ENCODE measurements around the gene RERE.

Gene RERE

DNA sequence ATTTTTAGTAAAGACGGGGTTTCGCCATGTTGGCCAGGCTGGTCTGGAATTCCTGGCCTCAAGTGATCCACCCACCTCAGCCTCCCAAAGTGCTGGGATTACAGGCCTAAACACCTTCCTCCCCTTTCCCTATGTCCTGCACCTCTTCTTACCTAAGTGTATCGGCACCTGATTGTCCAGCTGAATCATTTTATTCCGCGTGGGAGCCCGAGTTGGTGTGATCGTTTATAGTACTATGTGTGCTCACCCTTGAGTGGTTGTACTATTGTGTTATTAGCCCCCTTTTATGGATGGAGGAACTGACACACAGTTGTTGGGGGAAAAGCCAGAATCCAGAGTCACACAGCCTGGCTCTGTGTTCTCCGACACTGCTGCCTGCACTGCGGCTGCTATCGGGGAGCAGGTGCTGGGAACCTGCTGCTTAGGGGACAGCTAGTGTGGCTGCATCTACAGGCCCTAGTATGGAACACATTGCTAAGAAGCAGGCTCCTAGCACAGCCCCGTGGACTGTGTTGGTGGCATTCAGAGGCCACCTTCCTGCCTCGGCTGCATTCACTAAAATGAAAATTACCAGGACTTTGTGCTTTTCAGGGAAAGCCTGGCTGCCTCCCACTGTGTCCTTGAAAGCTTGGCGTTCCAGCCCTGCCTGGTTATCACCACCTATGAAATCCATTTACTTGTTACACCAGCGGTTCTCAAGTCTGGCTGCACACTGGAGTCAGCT is 39.4 kb upstream of the RERE start:
- POLR2A ChIA-PET: interaction anchor here (0.7 to 1.1 kb wide), 3 partner anchors 15 to 21 kb away, joined by 3 to 4 read pairs (median 3); partner anchors contain the start of gene ENO1
- CTCF ChIA-PET: interaction anchor here (1.0 to 7.1 kb wide), 5 partner anchors 8 to 245 kb away, joined by 3 to 47 read pairs (median 5); no protein-coding TSS in a partner anchor
- no peak overlapping the region for H3K4me3 ChIP-seq (ENCODE audit: low read depth, low read length)
- no peak for DNase-seq (ENCODE audit: low read depth, low spot score)
- TF ChIP-seq CTCF (IDR thresholded peaks at IDR 0.05; ENCODE audit: insufficient read depth, low read length, missing control alignments): no peak

DNA sequence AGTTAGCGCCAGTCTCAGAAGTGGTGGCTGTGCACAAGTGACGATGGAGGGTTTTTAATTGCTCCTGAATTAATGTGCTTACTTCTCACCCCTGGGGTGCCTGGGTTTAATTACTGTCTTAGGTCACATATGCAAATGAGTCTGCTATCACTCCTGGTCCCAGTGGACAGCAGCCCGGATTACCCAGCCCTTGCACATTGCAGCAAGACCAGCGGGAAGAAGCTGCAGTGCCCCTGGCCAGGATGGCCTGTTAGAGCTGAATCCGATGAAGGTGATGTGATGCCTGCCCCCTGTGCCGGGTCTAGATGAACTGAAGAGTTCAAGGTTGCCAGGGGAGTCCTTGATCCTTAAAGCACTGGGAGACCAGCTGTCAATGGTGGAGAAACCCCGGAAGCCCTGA is 36.8 kb upstream of the RERE start:
- no peak overlapping the region for H3K4me3 ChIP-seq (ENCODE audit: low read depth, low read length)
- DNase-seq (ENCODE audit: low read depth, low spot score): no peak
- TF ChIP-seq CTCF (IDR thresholded peaks at IDR 0.05; ENCODE audit: insufficient read depth, low read length, missing control alignments): no peak
- ChIA-PET POLR2A (no interaction called here), CTCF (interaction anchor here (0.7 kb wide), 1 partner anchor 9 kb away, joined by 4 read pairs; no protein-coding TSS in a partner anchor)

DNA sequence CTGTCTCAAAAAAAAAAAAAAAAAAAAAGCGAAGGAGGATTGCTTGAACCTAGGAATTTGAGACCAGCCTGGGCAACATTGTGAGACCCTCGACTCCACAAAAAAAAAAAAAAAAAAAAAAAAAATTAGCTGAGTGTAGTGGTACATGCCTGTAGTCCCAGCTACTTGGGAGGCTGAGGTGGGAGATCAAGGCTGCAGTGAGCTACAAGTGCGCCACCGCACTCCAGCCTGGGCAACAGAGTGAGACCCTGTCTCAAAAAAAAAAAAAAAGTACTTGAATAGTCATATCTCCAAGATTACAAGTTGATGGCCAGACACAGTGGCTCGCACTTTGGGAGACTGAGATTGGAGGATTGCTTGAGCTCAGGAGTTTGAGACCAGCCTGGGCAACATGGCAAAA is 33.6 kb upstream of the RERE start:
- no peak overlapping the region for H3K4me3 ChIP-seq (ENCODE audit: low read depth, low read length)
- TF ChIP-seq CTCF (IDR thresholded peaks at IDR 0.05; ENCODE audit: insufficient read depth, low read length, missing control alignments): no peak
- ChIA-PET POLR2A (interaction anchor here (0.6 to 1.0 kb wide), 2 partner anchors 9 to 943 kb away, joined by 3 read pairs; no protein-coding TSS in a partner anchor), CTCF (interaction anchor here (2.5 to 9.7 kb wide), 3 partner anchors 12 to 73 kb away, joined by 6 to 131 read pairs (median 110); no protein-coding TSS in a partner anchor)
- DNase-seq (ENCODE audit: low read depth, low spot score): no peak

DNA sequence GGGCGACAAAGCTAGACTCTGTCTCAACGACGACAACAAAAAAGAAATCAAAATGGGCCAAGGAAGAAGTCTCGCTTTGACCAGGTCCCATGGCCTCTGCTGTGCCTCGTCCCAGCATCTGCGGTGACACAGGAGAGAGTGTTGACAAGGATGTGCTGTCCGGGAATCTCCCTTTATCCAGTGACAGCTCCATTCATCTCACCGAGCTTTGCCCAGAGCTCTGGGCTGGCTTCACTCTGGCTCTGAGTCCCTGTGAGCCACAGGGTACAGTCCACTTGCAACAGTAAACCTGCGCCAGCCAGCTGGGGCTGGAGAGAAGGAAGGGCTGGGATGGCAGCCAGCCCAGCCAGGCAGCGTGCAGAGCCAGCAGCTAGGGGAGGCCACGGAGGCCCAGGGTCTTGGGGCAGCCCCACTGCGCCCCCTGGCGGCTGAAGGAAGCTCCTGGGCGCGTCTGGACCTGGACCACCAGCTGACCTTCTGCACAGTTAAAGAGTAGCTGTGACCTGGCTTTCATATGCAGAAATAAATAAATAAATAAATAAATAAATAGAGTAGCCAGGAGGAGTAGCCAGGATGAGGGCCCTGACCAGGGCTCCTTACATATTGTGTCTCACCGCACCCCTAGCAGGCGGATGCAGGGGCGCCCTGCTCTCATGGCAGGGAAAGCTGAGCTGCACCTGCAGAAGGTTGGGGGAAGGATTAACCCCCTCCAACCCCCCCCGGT is 31.4 kb upstream of the RERE start:
- no peak overlapping the region for H3K4me3 ChIP-seq (ENCODE audit: low read depth, low read length)
- DNase-seq (ENCODE audit: low read depth, low spot score): peak; percentile 69
- POLR2A ChIA-PET: interaction anchor here (0.9 to 1.5 kb wide), 3 partner anchors 12 to 32 kb away, joined by 3 to 11 read pairs (median 3); partner anchors contain the start of genes ENO1 and RERE
- peak; percentile 98 for TF ChIP-seq CTCF (IDR thresholded peaks at IDR 0.05; ENCODE audit: insufficient read depth, low read length, missing control alignments)
- CTCF ChIA-PET: interaction anchor here (0.6 to 9.7 kb wide), 77 partner anchors 8 to 533 kb away, joined by 3 to 131 read pairs (median 4); no protein-coding TSS in a partner anchor

GRCh38 chr1:8847990-8848389 is 30.6 kb upstream of the RERE start:
- ChIA-PET CTCF (interaction anchor here (0.9 to 9.7 kb wide), 31 partner anchors 9 to 532 kb away, joined by 3 to 131 read pairs (median 9); no protein-coding TSS in a partner anchor), POLR2A (interaction anchor here (1.5 kb wide), 1 partner anchor 13 kb away, joined by 11 read pairs; no protein-coding TSS in a partner anchor)
- H3K4me3 ChIP-seq (ENCODE audit: low read depth, low read length): no peak overlapping the region
- no peak for TF ChIP-seq CTCF (IDR thresholded peaks at IDR 0.05; ENCODE audit: insufficient read depth, low read length, missing control alignments)
- DNase-seq (ENCODE audit: low read depth, low spot score): no peak

Measured in AG04449 (cell line).